K562 (cell line): Measurements from ENCODE around the gene INO80E. TPM values are rescaled to one million over a fixed set of nuclear protein-coding genes. Genes with fewer than 3 reads are reported as not detected.

Source experiments
- ATF7 ChIP-seq: fragments of 450-650 bp; IDR thresholded peaks from 2 replicates; pipeline ENCODE4 v1.7.1; 2014; ENCODE audit warnings: mild to moderate bottlenecking, moderate library complexity
- ETS1 ChIP-seq: conservative IDR thresholded peaks from 2 replicates; pipeline ENCODE4 v1.6.1; 2011; ENCODE audit warnings: low read depth, mild to moderate bottlenecking, low read length; ENCODE audit not compliant: control insufficient read depth
- ETS2 ChIP-seq: IDR thresholded peaks from 2 replicates; pipeline ENCODE4 v1.6.1; 2016; ENCODE audit warnings: borderline replicate concordance, missing genetic modification characterization, mild to moderate bottlenecking, moderate library complexity, missing compliant biosample characterization; ENCODE audit not compliant: poor library complexity, severe bottlenecking
- HCFC1 ChIP-seq: IDR thresholded peaks from 2 replicates; pipeline ENCODE4 v1.6.1; 2012; ENCODE audit warnings: low read depth, low read length, improper control_type of control experiment
- MAFK ChIP-seq: IDR thresholded peaks from 2 replicates; pipeline ENCODE4 v1.6.1; 2011; ENCODE audit warnings: low read length, improper control_type of control experiment
- MAX ChIP-seq: sonication (generic); formaldehyde crosslinking; IDR thresholded peaks from 2 replicates; pipeline ENCODE4 v1.9.0; 2022; ENCODE audit warnings: mild to moderate bottlenecking, missing genetic modification reagents
- MEF2D ChIP-seq: conservative IDR thresholded peaks from 2 replicates; pipeline ENCODE4 v1.6.1; 2016; ENCODE audit warnings: low read depth, missing genetic modification characterization, missing compliant biosample characterization
- PHTF2 ChIP-seq: fragments of 250-450 bp; sonication (Bioruptor Pico); IDR thresholded peaks from 2 replicates; pipeline ENCODE4 v1.5.0; 2021; ENCODE audit warnings: mild to moderate bottlenecking
- RBBP5 ChIP-seq: fragments of 200-600 bp; sonication (generic); IDR thresholded peaks from 2 replicates; pipeline ENCODE4 v1.6.1; 2012; ENCODE audit warnings: borderline replicate concordance, mild to moderate bottlenecking, low read length, control low read depth, inconsistent platforms; ENCODE audit not compliant: insufficient read depth, poor library complexity, severe bottlenecking
- TEAD1 ChIP-seq, 2 experiments: fragments of 450-650 bp in 1 of 2; sonication (generic) in 1 of 2; formaldehyde crosslinking; IDR thresholded peaks; 2 replicates each; pipeline versions ENCODE4 v1.4.0 to v1.8.0; 2020 to 2022; ENCODE audit warnings: mild to moderate bottlenecking in 2 of 2, missing genetic modification reagents in 1 of 2
- WHSC1 ChIP-seq: IDR thresholded peaks from one replicate; pipeline ENCODE4 v1.6.1; 2012; ENCODE audit warnings: low read length, control low read depth, inconsistent platforms
- ZBED1 ChIP-seq: IDR thresholded peaks from 2 replicates; pipeline ENCODE4 v1.6.1; 2014
- ZBTB34 ChIP-seq: fragments of 250-450 bp; sonication (Bioruptor Pico); IDR thresholded peaks from 2 replicates; pipeline ENCODE4 v1.8.0; 2021; ENCODE audit warnings: mild to moderate bottlenecking, moderate library complexity
- ZNF184 ChIP-seq: sonication (generic); formaldehyde crosslinking; IDR thresholded peaks from 2 replicates; pipeline ENCODE4 v1.5.0; 2020; ENCODE audit warnings: missing genetic modification reagents
- ZNF407 ChIP-seq: fragments of 450-650 bp; IDR thresholded peaks from 2 replicates; pipeline ENCODE4 v1.6.1; 2016; ENCODE audit warnings: low read depth
- ZNF445 ChIP-seq: fragments of 250-450 bp; sonication (Bioruptor Pico); IDR thresholded peaks from 2 replicates; pipeline ENCODE4 v1.4.0; 2020; ENCODE audit warnings: low read depth, mild to moderate bottlenecking, moderate library complexity
- ZNF551 ChIP-seq: fragments of 250-450 bp; sonication (Bioruptor Pico); IDR thresholded peaks from 2 replicates; pipeline ENCODE4 v1.5.0; 2021; ENCODE audit warnings: mild to moderate bottlenecking, moderate library complexity
- polyA plus RNA-seq, 8 experiments: library from polyadenylated mRNA; depleted of rRNA in 4 of 8; stranded (reverse) in 5 of 8; unstranded in 3 of 8; fragments of >200 nt; fragmentation: Nextera tagmentation in 2 of 8; fragmentation: Illumina TruSeq in 1 of 8; extraction: Ambion mirVana in 2 of 8; extraction: Trizol in 1 of 8; gene quantifications; 2 replicates each; pipeline versions ENCODE4 v1.2.1 to v1.2.3, GENCODE V29; 2011 to 2014; ENCODE audit warnings: inconsistent platforms in 1 of 8, missing spikeins in 1 of 8
- total RNA-seq, 7 experiments: library from RNA; depleted of rRNA in 6 of 7; stranded (reverse); fragments of >200 nt in 6 of 7; fragmentation: Illumina TruSeq in 2 of 7; extraction: Trizol in 2 of 7; gene quantifications; 2 replicates each; pipeline versions ENCODE4 v1.2.1 to v1.2.3, GENCODE V29; 2011 to 2021; ENCODE audit warnings: low replicate concordance in 1 of 7

Gene INO80E
- total and polyA plus RNA-seq, 9 of the 15 experiments (the other 6 are each of a cell fraction or from before 2014, with no cell fraction given): 0.31 to 102 (median 49.3) TPM

GRCh38 chr16:30052671-30053372 is 56.8 kb downstream of the INO80E start (continued):
- TF ChIP-seq PHTF2: no peak
- TF ChIP-seq HCFC1: peak; percentile 71
- TF ChIP-seq ZNF407: peak; percentile 98
- no peak for TF ChIP-seq ZNF184 (CRISPR knock-in tag)
- no peak for TF ChIP-seq ETS2 (tag)
- no peak for TF ChIP-seq ZBED1
- no peak for TF ChIP-seq MAFK
- peak; percentile 61 for TF ChIP-seq RBBP5
- TF ChIP-seq ETS1: no peak
- peak; percentile 95 for TF ChIP-seq MAX (CRISPR knock-in tag)
- no peak for TF ChIP-seq WHSC1
- peak; percentile 75 for TF ChIP-seq ATF7
- TF ChIP-seq ZBTB34 (CRISPR knock-in tag): no peak
- TF ChIP-seq ZNF551 (CRISPR knock-in tag): no peak
- no peak for TF ChIP-seq MEF2D (tag)
- TF ChIP-seq TEAD1 (CRISPR knock-in tag; IDR thresholded peaks at IDR 0.05): peak in 1 of 2 experiments; percentile 89; a peak in 1 of 4 replicates
- no peak for TF ChIP-seq ZNF445 (CRISPR knock-in tag)
